GM12878 (cell line): ENCODE results near the gene ZNF548. TPM values are rescaled to one million over a fixed set of nuclear protein-coding genes. Genes with fewer than 3 reads are reported as not detected.

Experiments used
- ATF3 ChIP-seq: IDR thresholded peaks from 2 replicates; pipeline ENCODE4 v1.6.1; 2011; ENCODE audit warnings: low read depth, mild to moderate bottlenecking, low read length, moderate library complexity, borderline replicate concordance; ENCODE audit errors: extremely low read depth
- BMI1 ChIP-seq: fragments of 450-650 bp; IDR thresholded peaks from 2 replicates; pipeline ENCODE4 v1.6.1; 2016; ENCODE audit warnings: mild to moderate bottlenecking, moderate library complexity, borderline replicate concordance
- BRCA1 ChIP-seq: IDR thresholded peaks from 2 replicates; pipeline ENCODE4 v1.6.1; 2011; ENCODE audit warnings: low read depth, low read length, improper control_type of control experiment
- CHD1 ChIP-seq: IDR thresholded peaks from 2 replicates; pipeline ENCODE4 v1.6.1; 2012; ENCODE audit warnings: low read depth, low read length, improper control_type of control experiment
- CHD4 ChIP-seq: fragments of 200-600 bp; sonication (generic); IDR thresholded peaks from 2 replicates; pipeline ENCODE4 v1.6.1; 2016; ENCODE audit warnings: mild to moderate bottlenecking
- CREB1 ChIP-seq: IDR thresholded peaks from 2 replicates; pipeline ENCODE4 v1.6.1; 2012; ENCODE audit warnings: low read depth, mild to moderate bottlenecking, inconsistent platforms
- DPF2 ChIP-seq: fragments of 450-650 bp; IDR thresholded peaks from 2 replicates; pipeline ENCODE4 v1.6.1; 2017; ENCODE audit warnings: mild to moderate bottlenecking
- E2F4 ChIP-seq: IDR thresholded peaks from 2 replicates; pipeline ENCODE4 v1.6.1; 2012; ENCODE audit warnings: low read depth, low read length, improper control_type of control experiment
- FOS ChIP-seq: IDR thresholded peaks from 3 replicates; pipeline ENCODE4 v1.6.1; 2011; ENCODE audit warnings: borderline replicate concordance; ENCODE audit not compliant: insufficient read length; ENCODE audit errors: extremely low read depth
- FOXM1 ChIP-seq: IDR thresholded peaks from 2 replicates; pipeline ENCODE4 v1.6.1; 2012; ENCODE audit warnings: low read depth, mild to moderate bottlenecking, inconsistent platforms, low read length, moderate library complexity
- HDAC2 ChIP-seq: fragments of 200-600 bp; sonication (generic); IDR thresholded peaks from 2 replicates; pipeline ENCODE4 v1.6.1; 2017
- HDGF ChIP-seq: fragments of 450-650 bp; IDR thresholded peaks from 2 replicates; pipeline ENCODE4 v1.6.1; 2016; ENCODE audit warnings: antibody characterized with exemption
- HSF1 ChIP-seq: fragments of 150-350 bp; IDR thresholded peaks from 2 replicates; pipeline ENCODE4 v1.6.1; 2014; ENCODE audit warnings: mild to moderate bottlenecking, low read depth, low read length
- IKZF2 ChIP-seq, 2 experiments: fragments of 450-650 bp; IDR thresholded peaks; 2 replicates each; pipeline ENCODE4 v1.6.1; 2017; ENCODE audit warnings: mild to moderate bottlenecking in 2 of 2, moderate library complexity in 2 of 2
- MYB ChIP-seq: fragments of 150-350 bp; IDR thresholded peaks from 2 replicates; pipeline ENCODE4 v1.6.1; 2014; ENCODE audit warnings: mild to moderate bottlenecking, low read depth, low read length, borderline replicate concordance
- PBX3 ChIP-seq: IDR thresholded peaks from 2 replicates; pipeline ENCODE4 v1.6.1; 2011; ENCODE audit warnings: mild to moderate bottlenecking, low read depth, low read length, moderate library complexity; ENCODE audit not compliant: insufficient replicate concordance
- PML ChIP-seq: IDR thresholded peaks from 2 replicates; pipeline ENCODE4 v1.6.1; 2012; ENCODE audit warnings: low read length, inconsistent platforms
- RUNX3 ChIP-seq: IDR thresholded peaks from 2 replicates; pipeline ENCODE4 v1.6.1; 2012; ENCODE audit warnings: low read length, inconsistent platforms
- SREBF2 ChIP-seq: IDR thresholded peaks from 2 replicates; pipeline ENCODE4 v1.6.1; 2012; ENCODE audit warnings: mild to moderate bottlenecking, low read length
- TARDBP ChIP-seq: IDR thresholded peaks from 2 replicates; pipeline ENCODE4 v1.6.1; 2016; ENCODE audit warnings: borderline replicate concordance
- ZNF24 ChIP-seq: fragments of 450-650 bp; IDR thresholded peaks from 2 replicates; pipeline ENCODE4 v1.6.1; 2017; ENCODE audit warnings: antibody characterized with exemption, mild to moderate bottlenecking
- ZSCAN29 ChIP-seq: fragments of 450-650 bp; IDR thresholded peaks from 2 replicates; pipeline ENCODE4 v1.6.1; 2017; ENCODE audit warnings: mild to moderate bottlenecking, moderate library complexity
- polyA plus RNA-seq, 11 experiments: library from polyadenylated mRNA; depleted of rRNA in 4 of 11; unstranded in 6 of 11; stranded (reverse) in 5 of 11; fragments of >200 nt; fragmentation: Nextera tagmentation in 4 of 11; fragmentation: Illumina TruSeq in 1 of 11; extraction: Ambion mirVana in 4 of 11; extraction: Trizol in 1 of 11; gene quantifications; 1 replicate in 1 of 11; 2 replicates in 10 of 11; pipeline versions ENCODE4 v1.2.1 to v1.2.3, GENCODE V29; 2011 to 2016; ENCODE audit warnings: inconsistent platforms in 2 of 11, missing spikeins in 2 of 11, low read depth in 1 of 11
- total RNA-seq, 4 experiments: library from RNA; depleted of rRNA in 3 of 4; stranded (reverse); fragments of >200 nt in 3 of 4; fragmentation: Illumina TruSeq in 1 of 4; extraction: Trizol in 1 of 4; gene quantifications; 2 replicates each; pipeline versions ENCODE4 v1.2.1 to v1.2.3, GENCODE V29; 2013 to 2021
- TF ChIP-seq, protein P1 (sequence below): fragments of 450-650 bp; IDR thresholded peaks from 2 replicates; pipeline ENCODE4 v1.6.1; 2017; ENCODE audit warnings: mild to moderate bottlenecking, low read depth, inconsistent platforms; ENCODE audit not compliant: poor library complexity, severe bottlenecking

Gene ZNF548
- total and polyA plus RNA-seq, 10 of the 15 experiments (the other 5 are each of a cell fraction or from before 2014, with no cell fraction given): 3.9 to 44.8 (median 16.5) TPM

DNA sequence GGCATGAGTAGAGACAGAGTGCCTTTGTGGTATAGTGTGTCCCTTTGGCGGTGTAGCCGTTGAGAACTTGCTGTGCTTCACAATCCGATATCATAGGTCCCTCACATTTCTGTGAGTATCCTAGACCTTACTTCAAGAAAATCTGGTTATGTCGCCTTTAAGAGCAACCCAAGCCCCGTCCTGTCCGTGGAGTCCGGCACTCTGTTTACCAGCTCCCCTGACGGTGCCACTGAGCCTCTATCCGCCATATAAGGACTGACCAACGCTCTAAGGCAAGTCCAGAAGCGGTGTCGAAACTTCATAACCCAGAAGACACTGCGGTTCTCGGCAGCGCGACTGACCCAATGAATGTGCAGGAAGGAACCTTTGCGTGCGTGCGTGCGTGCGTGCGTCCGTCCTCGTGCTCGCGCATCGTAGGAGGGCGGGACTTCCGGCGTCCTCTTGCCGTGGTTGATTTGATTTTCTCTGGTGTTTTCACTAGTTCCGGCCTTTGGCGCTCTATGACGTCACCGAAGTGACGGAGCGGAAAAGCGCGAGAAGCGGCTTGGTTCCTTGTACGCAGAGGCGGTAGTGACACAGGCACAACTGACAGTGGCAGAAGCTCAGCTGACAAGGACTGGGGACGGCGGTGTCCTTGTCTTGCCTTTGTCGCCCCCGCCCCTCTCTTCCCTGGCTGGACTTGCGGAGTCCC, 26.5 kb upstream of the ZNF548 start, which contains the start of the genes TRAPPC2B and ZNF547 (continued):
- TF ChIP-seq FOS: no peak
- TF ChIP-seq IKZF2 (IDR thresholded peaks at IDR 0.05): no peak
- TF ChIP-seq TARDBP: 0 out of 2 replicates have a peak, but pooled peaks have one; percentile 9
- no peak for TF ChIP-seq ATF3
- TF ChIP-seq MYB: no peak
- no peak for TF ChIP-seq FOXM1
- TF ChIP-seq PML: peak; percentile 74; the same call in 1 of the 2 replicates
- 0 out of 2 replicates have a peak, but pooled peaks have one; percentile 26 for TF ChIP-seq HSF1
- TF ChIP-seq, protein P1, sequence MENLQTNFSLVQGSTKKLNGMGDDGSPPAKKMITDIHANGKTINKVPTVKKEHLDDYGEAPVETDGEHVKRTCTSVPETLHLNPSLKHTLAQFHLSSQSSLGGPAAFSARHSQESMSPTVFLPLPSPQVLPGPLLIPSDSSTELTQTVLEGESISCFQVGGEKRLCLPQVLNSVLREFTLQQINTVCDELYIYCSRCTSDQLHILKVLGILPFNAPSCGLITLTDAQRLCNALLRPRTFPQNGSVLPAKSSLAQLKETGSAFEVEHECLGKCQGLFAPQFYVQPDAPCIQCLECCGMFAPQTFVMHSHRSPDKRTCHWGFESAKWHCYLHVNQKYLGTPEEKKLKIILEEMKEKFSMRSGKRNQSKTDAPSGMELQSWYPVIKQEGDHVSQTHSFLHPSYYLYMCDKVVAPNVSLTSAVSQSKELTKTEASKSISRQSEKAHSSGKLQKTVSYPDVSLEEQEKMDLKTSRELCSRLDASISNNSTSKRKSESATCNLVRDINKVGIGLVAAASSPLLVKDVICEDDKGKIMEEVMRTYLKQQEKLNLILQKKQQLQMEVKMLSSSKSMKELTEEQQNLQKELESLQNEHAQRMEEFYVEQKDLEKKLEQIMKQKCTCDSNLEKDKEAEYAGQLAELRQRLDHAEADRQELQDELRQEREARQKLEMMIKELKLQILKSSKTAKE: no peak
- TF ChIP-seq PBX3: no peak
- TF ChIP-seq DPF2: no peak
- peak; percentile 100 for TF ChIP-seq CREB1
- TF ChIP-seq ZNF24: no peak
- TF ChIP-seq E2F4: no peak
- TF ChIP-seq BRCA1: peak; percentile 58
- TF ChIP-seq CHD4: no peak
- peak; percentile 76 for TF ChIP-seq RUNX3
- 0 out of 2 replicates have a peak, but pooled peaks have one; percentile 18 for TF ChIP-seq SREBF2
- TF ChIP-seq HDGF: peak; percentile 80; the same call in 1 of the 2 replicates
- no peak for TF ChIP-seq BMI1
- TF ChIP-seq CHD1: no peak
- TF ChIP-seq HDAC2: no peak
- no peak for TF ChIP-seq ZSCAN29
